ENCODE measurements around the gene DRAM2. TPM values are rescaled to one million over a fixed set of nuclear protein-coding genes. Genes with fewer than 3 reads are reported as not detected.

DRAM2 gene
- total and polyA plus RNA-seq, 9 of the 15 experiments (the other 6 are each of a cell fraction or from before 2014, with no cell fraction given) = 29.0 to 161 (median 53.5) TPM

DNA sequence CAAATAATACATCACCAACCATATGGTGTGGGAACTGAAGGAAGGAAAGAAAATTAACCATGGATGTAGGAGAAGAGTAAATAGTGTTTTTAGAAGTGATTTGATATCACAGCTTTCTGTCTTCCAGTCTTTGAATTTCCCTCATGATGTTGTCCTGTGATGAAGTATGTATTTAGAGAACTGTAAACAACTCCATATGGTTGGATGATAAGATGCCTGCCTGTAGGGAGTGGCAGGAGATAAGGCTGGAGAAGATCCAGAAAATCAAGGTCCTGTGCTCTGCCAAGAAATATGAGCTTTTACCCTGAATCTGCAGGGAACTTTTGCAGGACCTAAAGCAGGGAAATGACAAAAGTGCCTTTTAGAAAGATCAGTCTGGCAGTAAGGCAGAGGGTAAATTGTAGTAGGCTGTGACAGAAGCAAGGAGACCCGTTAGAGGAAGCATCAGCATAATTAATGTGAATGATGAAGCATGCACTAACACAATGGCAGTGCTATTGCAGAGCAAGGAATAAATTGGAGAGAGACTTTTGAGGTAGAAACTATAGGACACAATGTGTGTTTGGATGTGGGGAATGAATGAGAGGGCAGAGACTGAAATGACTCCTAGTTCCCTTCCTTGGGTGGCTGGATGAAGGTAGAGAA is 22.1 kb upstream of the DRAM2 start (continued):
- TF ChIP-seq, protein P1, sequence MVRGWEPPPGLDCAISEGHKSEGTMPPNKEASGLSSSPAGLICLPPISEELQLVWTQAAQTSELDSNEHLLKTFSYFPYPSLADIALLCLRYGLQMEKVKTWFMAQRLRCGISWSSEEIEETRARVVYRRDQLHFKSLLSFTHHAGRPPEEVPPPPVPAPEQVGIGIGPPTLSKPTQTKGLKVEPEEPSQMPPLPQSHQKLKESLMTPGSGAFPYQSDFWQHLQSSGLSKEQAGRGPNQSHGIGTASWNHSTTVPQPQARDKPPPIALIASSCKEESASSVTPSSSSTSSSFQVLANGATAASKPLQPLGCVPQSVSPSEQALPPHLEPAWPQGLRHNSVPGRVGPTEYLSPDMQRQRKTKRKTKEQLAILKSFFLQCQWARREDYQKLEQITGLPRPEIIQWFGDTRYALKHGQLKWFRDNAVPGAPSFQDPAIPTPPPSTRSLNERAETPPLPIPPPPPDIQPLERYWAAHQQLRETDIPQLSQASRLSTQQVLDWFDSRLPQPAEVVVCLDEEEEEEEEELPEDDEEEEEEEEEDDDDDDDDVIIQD (CRISPR knock-in tag; IDR thresholded peaks at IDR 0.05) = peak; percentile 26; the same call in 1 of the 2 replicates
- peak; percentile 88 for TF ChIP-seq NBN (IDR thresholded peaks at IDR 0.05; ENCODE audit: low read depth)
- peak; percentile 46; the same call in 1 of the 2 replicates for TF ChIP-seq NFIX (CRISPR knock-in tag; IDR thresholded peaks at IDR 0.05; ENCODE audit: low read depth)
- TF ChIP-seq, protein P2, sequence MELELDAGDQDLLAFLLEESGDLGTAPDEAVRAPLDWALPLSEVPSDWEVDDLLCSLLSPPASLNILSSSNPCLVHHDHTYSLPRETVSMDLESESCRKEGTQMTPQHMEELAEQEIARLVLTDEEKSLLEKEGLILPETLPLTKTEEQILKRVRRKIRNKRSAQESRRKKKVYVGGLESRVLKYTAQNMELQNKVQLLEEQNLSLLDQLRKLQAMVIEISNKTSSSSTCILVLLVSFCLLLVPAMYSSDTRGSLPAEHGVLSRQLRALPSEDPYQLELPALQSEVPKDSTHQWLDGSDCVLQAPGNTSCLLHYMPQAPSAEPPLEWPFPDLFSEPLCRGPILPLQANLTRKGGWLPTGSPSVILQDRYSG (tag; conservative IDR thresholded peaks at IDR 0.05; ENCODE audit: low read depth) = no peak
- TF ChIP-seq HLTF (IDR thresholded peaks at IDR 0.05) = no peak
- no peak for TF ChIP-seq YBX1 (IDR thresholded peaks at IDR 0.05)
- TF ChIP-seq ZFX (CRISPR knock-in tag; IDR thresholded peaks at IDR 0.05) = no peak
- TF ChIP-seq NR2C1 (IDR thresholded peaks at IDR 0.05) = no peak
- peak; percentile 78 for TF ChIP-seq NR2C1 (tag; IDR thresholded peaks at IDR 0.05)
- TF ChIP-seq HNRNPUL1 (IDR thresholded peaks at IDR 0.05; ENCODE audit: low read length) = no peak
- TF ChIP-seq, protein P3, sequence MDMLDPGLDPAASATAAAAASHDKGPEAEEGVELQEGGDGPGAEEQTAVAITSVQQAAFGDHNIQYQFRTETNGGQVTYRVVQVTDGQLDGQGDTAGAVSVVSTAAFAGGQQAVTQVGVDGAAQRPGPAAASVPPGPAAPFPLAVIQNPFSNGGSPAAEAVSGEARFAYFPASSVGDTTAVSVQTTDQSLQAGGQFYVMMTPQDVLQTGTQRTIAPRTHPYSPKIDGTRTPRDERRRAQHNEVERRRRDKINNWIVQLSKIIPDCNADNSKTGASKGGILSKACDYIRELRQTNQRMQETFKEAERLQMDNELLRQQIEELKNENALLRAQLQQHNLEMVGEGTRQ (CRISPR knock-in tag; IDR thresholded peaks at IDR 0.05) = no peak
- TF ChIP-seq VEZF1 (CRISPR knock-in tag; IDR thresholded peaks at IDR 0.05) = peak; percentile 68
- peak; percentile 90; the same call in 1 of the 2 replicates for TF ChIP-seq KHSRP (IDR thresholded peaks at IDR 0.05)
- peak; percentile 62; the same call in 1 of the 2 replicates for TF ChIP-seq MYNN (IDR thresholded peaks at IDR 0.05)
- no peak for TF ChIP-seq MYNN (CRISPR knock-in tag; IDR thresholded peaks at IDR 0.05)
- no peak for TF ChIP-seq RBM39 (optimal IDR thresholded peaks at IDR 0.05; ENCODE audit: low read depth, low read length)
- TF ChIP-seq RFX1 (IDR thresholded peaks at IDR 0.05) = no peak
- TF ChIP-seq, protein P4, sequence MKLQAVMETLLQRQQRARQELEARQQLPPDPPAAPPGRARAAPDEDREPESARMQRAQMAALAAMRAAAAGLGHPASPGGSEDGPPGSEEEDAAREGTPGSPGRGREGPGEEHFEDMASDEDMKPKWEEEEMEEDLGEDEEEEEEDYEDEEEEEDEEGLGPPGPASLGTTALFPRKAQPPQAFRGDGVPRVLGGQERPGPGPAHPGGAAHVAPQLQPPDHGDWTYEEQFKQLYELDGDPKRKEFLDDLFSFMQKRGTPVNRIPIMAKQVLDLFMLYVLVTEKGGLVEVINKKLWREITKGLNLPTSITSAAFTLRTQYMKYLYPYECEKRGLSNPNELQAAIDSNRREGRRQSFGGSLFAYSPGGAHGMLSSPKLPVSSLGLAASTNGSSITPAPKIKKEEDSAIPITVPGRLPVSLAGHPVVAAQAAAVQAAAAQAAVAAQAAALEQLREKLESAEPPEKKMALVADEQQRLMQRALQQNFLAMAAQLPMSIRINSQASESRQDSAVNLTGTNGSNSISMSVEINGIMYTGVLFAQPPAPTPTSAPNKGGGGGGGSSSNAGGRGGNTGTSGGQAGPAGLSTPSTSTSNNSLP (IDR thresholded peaks at IDR 0.05; ENCODE audit: borderline replicate concordance, low read depth, low read length) = peak; percentile 95
- no peak for TF ChIP-seq SIN3A (IDR thresholded peaks at IDR 0.05; ENCODE audit: borderline replicate concordance in 2 of 2, control insufficient read depth in 1 of 2, low read depth in 2 of 2, low read length in 2 of 2)
- no peak; the same call in 1 of the 2 replicates for TF ChIP-seq RB1 (IDR thresholded peaks at IDR 0.05; ENCODE audit: low read depth)
- no peak for TF ChIP-seq ZNF347 (CRISPR knock-in tag; IDR thresholded peaks at IDR 0.05; ENCODE audit: low read depth)

All from K562 (cell line).